GM18526 (cell line): Measurements from ENCODE around the gene MAF.

ENCODE experiments used
- POLR2A ChIP-seq: IDR thresholded peaks from 3 replicates; pipeline ENCODE4 v1.6.1; 2011; ENCODE audit not compliant: insufficient read length; ENCODE audit errors: extremely low read depth

MAF gene

GRCh38 chr16:79623062-79623461 lies 22.5 kb upstream of the MAF start:
- no peak for TF ChIP-seq POLR2A

- TF ChIP-seq POLR2A = no peak
These were observed 20.5 kb upstream of the MAF start for GRCh38 chr16:79621027-79621426.

DNA sequence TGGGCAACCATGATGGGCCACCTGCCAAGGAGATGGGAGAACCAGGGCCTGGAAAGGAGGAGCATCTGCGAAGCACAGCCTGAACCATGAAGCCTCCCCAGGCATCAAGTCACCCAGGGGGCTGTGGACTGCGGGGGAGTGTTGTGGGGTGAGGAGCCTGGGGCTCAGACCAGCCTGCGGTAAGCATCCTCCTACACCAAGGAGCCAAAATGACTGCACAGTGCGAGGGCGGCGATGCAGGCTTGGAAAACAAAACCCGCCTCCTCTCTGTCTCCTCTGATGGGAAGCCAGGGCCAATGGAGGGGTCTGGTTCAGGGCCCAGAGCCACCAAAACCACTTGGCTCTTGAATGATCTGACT lies 18.1 kb upstream of the MAF start:
- no peak for TF ChIP-seq POLR2A

- TF ChIP-seq POLR2A = no peak
These were observed 17.6 kb upstream of the MAF start for GRCh38 chr16:79618041-79618691.

- no peak for TF ChIP-seq POLR2A
These were observed 12.5 kb upstream of the MAF start for GRCh38 chr16:79613009-79613408.

DNA sequence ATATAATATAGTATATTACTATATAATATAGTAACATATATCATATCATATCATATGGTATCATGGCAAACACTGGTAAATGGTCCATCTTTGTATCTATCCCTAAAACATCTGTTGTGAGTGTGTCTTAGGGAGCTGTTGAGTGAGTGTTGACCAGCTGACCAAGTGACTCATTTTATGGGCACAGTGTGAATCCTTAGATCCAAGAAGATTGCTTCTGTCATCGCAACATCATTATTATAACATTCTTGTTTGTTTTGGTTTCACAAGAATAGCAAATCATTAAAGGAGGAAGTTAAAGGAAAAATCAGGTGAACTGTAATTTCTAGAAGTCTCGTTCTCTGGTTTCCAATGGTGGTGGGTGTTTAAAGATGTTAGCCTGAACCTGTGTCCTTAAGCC lies 11.7 kb upstream of the MAF start:
- TF ChIP-seq POLR2A = no peak

- no peak for TF ChIP-seq POLR2A
These were observed 10.2 kb upstream of the MAF start for GRCh38 chr16:79610771-79611170.

GRCh38 chr16:79609861-79610260 lies 9.3 kb upstream of the MAF start:
- no peak for TF ChIP-seq POLR2A

- TF ChIP-seq POLR2A = no peak
These were observed 8.4 kb upstream of the MAF start for GRCh38 chr16:79608976-79609375.

DNA sequence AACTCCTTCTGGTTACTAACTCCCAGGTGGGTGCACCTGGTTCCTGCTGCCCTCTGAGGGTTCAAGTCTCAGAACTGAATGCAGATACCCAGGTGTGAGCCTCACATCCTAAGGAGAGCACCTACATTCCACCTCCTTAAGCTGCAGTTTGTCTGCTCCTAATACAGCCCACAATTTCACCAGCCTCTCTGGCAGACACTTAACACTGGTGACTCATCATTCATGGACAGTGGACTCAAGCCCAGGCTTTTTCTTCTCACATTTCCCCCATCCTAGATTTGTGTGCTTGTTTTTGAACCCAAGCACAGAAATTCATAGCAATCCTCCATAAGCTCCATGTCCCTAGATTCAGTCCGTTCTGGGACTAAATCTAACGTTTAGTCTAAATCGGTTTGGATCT lies 7.0 kb upstream of the MAF start:
- no peak for TF ChIP-seq POLR2A

- no peak for TF ChIP-seq POLR2A
These were observed 5.5 kb upstream of the MAF start for GRCh38 chr16:79605999-79606398.

DNA sequence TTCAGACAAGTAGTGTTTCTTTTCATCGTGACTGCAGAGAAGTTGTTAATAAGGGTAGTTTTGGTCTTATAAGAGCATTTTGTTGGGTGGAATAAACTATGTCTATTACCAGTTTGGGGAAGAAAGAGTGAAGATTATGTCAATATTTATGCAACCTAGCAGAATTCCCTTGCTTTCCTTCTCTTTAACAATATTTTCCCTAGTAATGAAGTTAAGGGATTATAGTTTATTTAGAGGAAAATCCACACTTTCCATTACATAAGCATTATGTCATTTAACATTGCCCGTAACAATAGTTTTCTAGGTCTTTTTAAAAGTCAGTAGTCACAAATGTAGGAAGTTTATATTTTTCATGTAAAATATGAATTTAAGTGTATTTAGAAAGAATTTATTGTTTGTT lies 2.5 kb upstream of the MAF start:
- no peak for TF ChIP-seq POLR2A

GRCh38 chr16:79602628-79603014 lies 2.1 kb upstream of the MAF start:
- TF ChIP-seq POLR2A = no peak

DNA sequence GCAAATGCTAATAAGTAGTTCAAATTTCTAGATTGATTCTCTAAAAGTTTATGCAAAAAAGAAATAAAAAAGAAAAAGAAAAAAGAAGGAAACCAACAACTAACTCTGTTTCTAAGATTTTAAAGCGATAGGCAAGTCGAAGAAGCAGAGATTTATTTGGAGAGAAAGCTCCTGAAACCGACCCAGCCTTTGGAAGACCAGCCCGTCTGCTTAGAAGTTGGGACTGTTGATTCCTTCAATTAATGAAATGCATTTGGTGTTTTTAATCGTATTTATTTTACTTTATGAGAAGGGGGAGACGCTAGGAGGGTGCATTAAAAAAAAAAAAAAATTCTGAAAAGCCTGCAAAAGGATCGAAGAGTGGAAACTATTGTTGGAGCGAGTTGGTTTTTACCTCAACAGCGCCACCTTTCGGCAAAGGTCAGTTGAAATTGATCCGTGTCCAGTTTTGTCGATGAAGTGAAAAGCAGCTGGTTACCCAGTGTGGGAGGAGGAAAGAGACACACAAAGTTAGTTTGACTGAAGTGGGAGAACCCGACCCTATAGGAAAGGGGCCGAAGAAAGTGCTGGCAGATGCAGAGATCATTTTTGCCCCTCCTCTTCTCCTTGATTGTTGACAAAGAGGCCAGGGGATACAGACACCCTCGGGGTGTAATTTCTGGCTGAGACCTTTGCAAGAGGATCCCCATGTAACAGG lies 1.5 kb upstream of the MAF start:
- TF ChIP-seq POLR2A = no peak

DNA sequence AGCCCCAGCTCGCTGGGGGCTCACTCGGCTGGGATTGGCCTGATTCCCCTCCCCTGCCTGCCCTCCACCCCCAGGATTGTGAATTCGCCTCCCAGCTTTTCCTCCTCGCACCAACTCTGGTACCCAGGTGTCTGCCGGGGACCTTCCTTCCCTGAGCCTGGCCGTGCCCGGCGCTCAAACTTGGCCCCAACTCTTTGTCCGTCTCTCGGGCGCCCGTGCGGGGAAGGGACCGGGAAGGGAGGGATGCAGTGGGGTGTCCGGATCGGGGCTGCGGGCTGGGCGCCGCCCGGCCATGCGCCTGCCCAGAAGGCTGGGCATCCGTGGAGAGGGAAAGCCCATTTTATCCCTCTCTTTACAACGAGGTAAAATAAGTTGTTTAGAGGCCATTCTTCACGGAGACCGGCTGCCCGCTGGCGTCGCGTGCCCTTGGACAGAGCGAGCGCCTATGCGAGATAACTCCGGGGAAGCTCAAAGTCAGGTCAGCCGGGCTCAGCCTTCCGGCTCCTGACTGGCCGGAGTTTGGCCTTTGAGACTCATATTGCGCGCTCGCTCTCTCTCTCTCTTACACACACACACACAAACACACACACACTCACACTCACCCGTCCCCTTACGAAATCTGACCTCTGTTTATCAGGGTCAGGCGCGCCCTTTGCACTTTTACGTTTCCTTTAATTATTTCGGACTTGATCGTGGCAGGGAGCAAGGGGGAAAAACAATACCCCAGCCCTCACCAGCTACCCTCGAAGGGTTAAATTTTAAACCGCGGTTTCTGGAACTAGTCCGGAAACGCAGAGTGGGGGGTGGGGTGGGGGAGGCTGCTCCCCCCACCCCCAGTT lies 774 bp upstream of the MAF start:
- no peak for TF ChIP-seq POLR2A
